ENCODE measurements around the gene PRR15. TPM values are rescaled to one million over a fixed set of nuclear protein-coding genes. Genes with fewer than 3 reads are reported as not detected.

Gene PRR15
- total and polyA plus RNA-seq, 2 of the 4 experiments (the other 2 are of a cell fraction), result not detected

- Histone ChIP-seq H3K14ac (replicated peaks; ENCODE audit: low read depth, low read length) (no peak overlapping the region), H3K4me2 (ENCODE audit: low read depth, low read length) (no peak overlapping the region), H2BK20ac (ENCODE audit: low read depth, low read length) (no peak overlapping the region), H2BK15ac (ENCODE audit: low read depth, low read length) (no peak overlapping the region), H3K4ac (ENCODE audit: low read depth, low read length) (no peak overlapping the region), H3K4me3 (ENCODE audit: insufficient read depth, low read depth, low read length) (no peak overlapping the region), H3K36me3 (ENCODE audit: control insufficient read depth, insufficient read depth, low read length) (no peaks in the 10 kb centered on the region), H2BK5ac (ENCODE audit: low read depth, low read length, poor library complexity, severe bottlenecking) (no peak overlapping the region), H4K91ac (ENCODE audit: insufficient read depth, low read depth, low read length) (no peak overlapping the region), H4K8ac (ENCODE audit: low read depth in 2 of 2, low read length in 2 of 2) (no peak overlapping the region), H3K23ac (ENCODE audit: low read depth, low read length) (no peak overlapping the region), H3K56ac (ENCODE audit: extremely low read depth, insufficient read depth, low read length) (no peak overlapping the region), H3K9me1 (ENCODE audit: insufficient read depth, low read length) (no peaks in the 10 kb centered on the region), H2AK9ac (replicated peaks; ENCODE audit: low read depth, low read length, poor library complexity) (no peak overlapping the region), H2BK120ac (ENCODE audit: low read depth, low read length) (no peak overlapping the region), H2AFZ (replicated peaks; ENCODE audit: low read length, poor library complexity) (no peak overlapping the region), H3K18ac (ENCODE audit: low read depth, low read length) (no peak overlapping the region), H3K27ac (ENCODE audit: insufficient read depth, low read length) (no peak overlapping the region), H3K4me1 (ENCODE audit: control insufficient read depth, insufficient read depth, low read length) (no peaks in the 10 kb centered on the region), H3K27me3 (ENCODE audit: control insufficient read depth, insufficient read depth, low read length) (no peaks in the 10 kb centered on the region), H3K79me1 (ENCODE audit: low read depth in 1 of 2, low read length in 2 of 2) (no peaks in the 10 kb centered on the region), H3K9me3 (ENCODE audit: control insufficient read depth, insufficient read depth, low read length) (no peaks in the 10 kb centered on the region), H4K5ac (ENCODE audit: low read depth, low read length) (no peak overlapping the region), H3K9ac (ENCODE audit: low read depth, low read length) (no peak overlapping the region), H2AK5ac (ENCODE audit: low read depth, low read length) (no peak overlapping the region), H4K20me1 (ENCODE audit: insufficient read depth, low read length) (no peaks in the 10 kb centered on the region)
- dilution Hi-C loops (cut with HindIII; ENCODE audit: low sequenced_read_pairs, unreplicated experiment) (no loop called here), intact Hi-C loops (cut with micrococcal nuclease) (loop anchor here (5.0 kb wide), 1 partner anchor 1368 kb away; no protein-coding TSS in a partner anchor), in situ Hi-C loops (cut with MboI; ENCODE audit: low sequenced_read_pairs) (no loop called here)
- no TSS peak for BruUV-seq (replicated peaks)
- ChIA-PET POLR2A (ENCODE audit: unreplicated experiment) (no interaction called here), CTCF (no interaction called here)
- DNase-seq (no peak), ATAC-seq (ENCODE audit: low read depth) (no peak)
- TF ChIP-seq CTCF (conservative IDR thresholded peaks at IDR 0.05; ENCODE audit: low read depth, low read length) (no peak), RAD21 (IDR thresholded peaks at IDR 0.05; ENCODE audit: low read length) (no peak), RCOR1 (IDR thresholded peaks at IDR 0.05; ENCODE audit: insufficient replicate concordance, low read length) (no peak), CHD1 (IDR thresholded peaks at IDR 0.05; ENCODE audit: low read depth, low read length) (no peak), FOS (IDR thresholded peaks at IDR 0.05; ENCODE audit: low read depth, low read length) (no peak), NFE2L2 (IDR thresholded peaks at IDR 0.05; ENCODE audit: low read depth, low read length) (no peak), RFX5 (IDR thresholded peaks at IDR 0.05; ENCODE audit: low read depth, low read length) (no peak), SMC3 (IDR thresholded peaks at IDR 0.05; ENCODE audit: low read depth, low read length) (no peak), BHLHE40 (IDR thresholded peaks at IDR 0.05; ENCODE audit: low read depth, low read length) (no peak), CEBPB (IDR thresholded peaks at IDR 0.05; ENCODE audit: low read depth, low read length) (no peak), MAZ (IDR thresholded peaks at IDR 0.05; ENCODE audit: borderline replicate concordance, low read depth, low read length) (no peak), MXI1 (IDR thresholded peaks at IDR 0.05; ENCODE audit: borderline replicate concordance, low read depth, low read length) (no peak), USF2 (IDR thresholded peaks at IDR 0.05; ENCODE audit: low read depth, low read length) (no peak)
- no CpG with 5 or more reads among the region's 4 CpGs for WGBS, 2 experiments (ENCODE audit: extremely low coverage in 2 of 2, insufficient read length in 1 of 2)
Observed at GRCh38 chr7:29600661-29601060, 37.0 kb downstream of the PRR15 start.
